SK-N-SH (cell line): ENCODE measurements around the gene GRIK1. TPM values are rescaled to one million over a fixed set of nuclear protein-coding genes. Genes with fewer than 3 reads are reported as not detected.

Experiments
- CTCF ChIA-PET: fragments of 300-600, 350-600 bp; formaldehyde crosslinking; extraction: SDS; loops from one replicate; lab custom pipeline; 2021; lab: Yijun Ruan, JAX
- POLR2A ChIA-PET: fragments of 350-600 bp; sonication (Branson Sonifier 250); formaldehyde crosslinking; extraction: SDS; loops from one replicate; lab custom pipeline; 2020; ENCODE audit warnings: antibody characterized with exemption, inconsistent platforms; lab: Yijun Ruan, JAX
- DNase-seq: peaks from one replicate; pipeline ENCODE4 v3.0.0; 2012
- H2AFZ ChIP-seq: fragments of 200-600 bp; sonication (generic); 2 replicates; pipeline ENCODE4 v1.8.1; 2016; ENCODE audit warnings: antibody characterized with exemption, mild to moderate bottlenecking, low read depth
- H3F3A ChIP-seq: fragments of 200-600 bp; sonication (generic); replicated peaks from 2 replicates; pipeline ENCODE3; 2016; ENCODE audit warnings: antibody characterized with exemption, mild to moderate bottlenecking; ENCODE audit not compliant: insufficient read depth
- H3K27ac ChIP-seq, 2 experiments: fragments of 200-500 bp in 1 of 2; fragments of 200-600 bp in 1 of 2; sonication (Bioruptor generic) in 1 of 2; sonication (generic), shearing (Covaris generic) in 1 of 2; 2 replicates each; pipeline versions ENCODE4 v1.5.1 to v1.6.1; 2014 to 2016; ENCODE audit warnings: low read depth in 2 of 2, inconsistent platforms in 1 of 2, low read length in 1 of 2, mild to moderate bottlenecking in 1 of 2, mixed read lengths in 1 of 2
- H3K27me3 ChIP-seq: fragments of 200-600 bp; sonication (generic), shearing (Covaris generic); 2 replicates; pipeline ENCODE4 v1.6.1; 2016; ENCODE audit warnings: mixed run types; ENCODE audit not compliant: insufficient read depth
- H3K36me3 ChIP-seq, 2 experiments: fragments of 200-500 bp in 1 of 2; fragments of 200-600 bp in 1 of 2; sonication (Bioruptor generic) in 1 of 2; sonication (generic) in 1 of 2; replicated peaks in 1 of 2; 2 replicates each; pipeline versions ENCODE3 to v1.5.1; 2014 to 2016; ENCODE audit warnings: low read length in 1 of 2, mild to moderate bottlenecking in 1 of 2; ENCODE audit not compliant: insufficient read depth in 2 of 2, control insufficient read depth in 1 of 2
- H3K4me1 ChIP-seq, 2 experiments: fragments of 200-500 bp in 1 of 2; fragments of 200-600 bp in 1 of 2; sonication (Bioruptor generic) in 1 of 2; sonication (generic), shearing (Covaris generic) in 1 of 2; 2 replicates each; pipeline versions ENCODE4 v1.5.1 to v1.6.1; 2014 to 2016; ENCODE audit warnings: low read depth in 1 of 2, low read length in 1 of 2, mixed run types in 1 of 2; ENCODE audit not compliant: insufficient read depth in 2 of 2, control insufficient read depth in 1 of 2
- H3K4me2 ChIP-seq: fragments of 200-600 bp; sonication (generic), shearing (Covaris generic); 2 replicates; pipeline ENCODE4 v1.6.1; 2017; ENCODE audit warnings: mixed run types
- H3K4me3 ChIP-seq, 2 experiments: fragments of 200-500 bp in 1 of 2; fragments of 200-600 bp in 1 of 2; sonication (Bioruptor generic) in 1 of 2; sonication (generic), shearing (Covaris generic) in 1 of 2; 2 replicates each; pipeline versions ENCODE4 v1.5.1 to v1.8.1; 2014 to 2016; ENCODE audit warnings: low read depth in 2 of 2, inconsistent platforms in 1 of 2, low read length in 1 of 2, mild to moderate bottlenecking in 1 of 2, mixed read lengths in 1 of 2, moderate library complexity in 1 of 2
- H3K79me2 ChIP-seq: fragments of 200-600 bp; sonication (generic); 2 replicates; pipeline ENCODE4 v1.8.1; 2017; ENCODE audit warnings: mild to moderate bottlenecking; ENCODE audit not compliant: insufficient read depth
- H3K9ac ChIP-seq: fragments of 200-600 bp; sonication (generic); 2 replicates; pipeline ENCODE4 v1.6.1; 2017; ENCODE audit warnings: mixed run types
- H3K9me2 ChIP-seq: fragments of 200-600 bp; sonication (generic); 2 replicates; pipeline ENCODE4 v1.6.1; 2017; ENCODE audit warnings: mixed run types
- H3K9me3 ChIP-seq: fragments of 200-600 bp; sonication (generic); 2 replicates; pipeline ENCODE4 v1.6.1; 2017; ENCODE audit warnings: mixed run types, mild to moderate bottlenecking, moderate library complexity
- H4K20me1 ChIP-seq: fragments of 200-600 bp; sonication (generic); 2 replicates; pipeline ENCODE4 v1.6.1; 2017; ENCODE audit warnings: mild to moderate bottlenecking, mixed run types; ENCODE audit not compliant: insufficient read depth
- CHD2 ChIP-seq: fragments of 150-350 bp; IDR thresholded peaks from 2 replicates; pipeline ENCODE4 v1.6.1; 2018; ENCODE audit warnings: low read length; ENCODE audit not compliant: partially characterized antibody
- EZH2phosphoT487 ChIP-seq: fragments of 200-600 bp; sonication (generic); IDR thresholded peaks from 2 replicates; pipeline ENCODE4 v1.6.1; 2017; ENCODE audit warnings: low read depth, mixed run types, mild to moderate bottlenecking, antibody characterized with exemption, moderate library complexity, borderline replicate concordance
- FOXJ3 ChIP-seq: sonication (generic); formaldehyde crosslinking; IDR thresholded peaks from 2 replicates; pipeline ENCODE4 v1.5.1; 2020; ENCODE audit warnings: mild to moderate bottlenecking, missing genetic modification reagents
- FOXM1 ChIP-seq: IDR thresholded peaks from 2 replicates; pipeline ENCODE4 v1.4.0; 2012; ENCODE audit warnings: low read depth, mild to moderate bottlenecking
- JUND ChIP-seq: IDR thresholded peaks from 2 replicates; pipeline ENCODE4 v1.4.0; 2012
- MEF2A ChIP-seq: IDR thresholded peaks from 2 replicates; pipeline ENCODE4 v1.4.0; 2012; ENCODE audit warnings: low read depth, borderline replicate concordance
- MXI1 ChIP-seq: IDR thresholded peaks from 2 replicates; pipeline ENCODE4 v1.6.1; 2012; ENCODE audit warnings: mild to moderate bottlenecking, low read depth, low read length, improper control_type of control experiment
- RAD21 ChIP-seq: IDR thresholded peaks from 2 replicates; pipeline ENCODE4 v1.6.1; 2012; ENCODE audit warnings: mild to moderate bottlenecking, low read length
- RCOR1 ChIP-seq: fragments of 150-350 bp; IDR thresholded peaks from 2 replicates; pipeline ENCODE4 v1.6.1; 2017; ENCODE audit warnings: antibody characterized with exemption, low read length
- RFX5 ChIP-seq: IDR thresholded peaks from 2 replicates; pipeline ENCODE4 v1.6.1; 2012; ENCODE audit warnings: mild to moderate bottlenecking, improper control_type of control experiment, low read length
- SIN3A ChIP-seq: IDR thresholded peaks from 2 replicates; pipeline ENCODE4 v1.6.1; 2012; ENCODE audit warnings: low read depth, mild to moderate bottlenecking, low read length, moderate library complexity, borderline replicate concordance
- TAF1 ChIP-seq: IDR thresholded peaks from 2 replicates; pipeline ENCODE4 v1.6.1; 2012; ENCODE audit warnings: low read depth, mild to moderate bottlenecking, low read length, moderate library complexity, borderline replicate concordance
- TEAD4 ChIP-seq: IDR thresholded peaks from 2 replicates; pipeline ENCODE4 v1.4.0; 2012; ENCODE audit warnings: mild to moderate bottlenecking, borderline replicate concordance; ENCODE audit not compliant: insufficient read depth
- WGBS: methylation state at CpG from one replicate; pipeline ENCODE4 v1.1.6; 2017; ENCODE audit warnings: low lambda C conversion rate; 5-methylcytosine and 5-hydroxymethylcytosine counted together
- polyA plus RNA-seq, 3 experiments: library from polyadenylated mRNA; depleted of rRNA; stranded (reverse); fragments of >200 nt; gene quantifications; 2 replicates each; pipeline ENCODE4 v1.2.3, GENCODE V29; 2012
- TF ChIP-seq, protein P1 (sequence below): IDR thresholded peaks from 2 replicates; pipeline ENCODE4 v1.4.0; 2012; ENCODE audit warnings: low read depth
- TF ChIP-seq, protein P2 (sequence below): IDR thresholded peaks from 2 replicates; pipeline ENCODE4 v1.4.0; 2012; ENCODE audit warnings: low read depth, borderline replicate concordance
- TF ChIP-seq, protein P3 (sequence below): fragments of 150-350 bp; IDR thresholded peaks from 2 replicates; pipeline ENCODE4 v1.6.1; 2016; ENCODE audit warnings: mild to moderate bottlenecking, low read depth, low read length
- TF ChIP-seq, protein P4 (sequence below): IDR thresholded peaks from 2 replicates; pipeline ENCODE4; 2012
- TF ChIP-seq, protein P5 (sequence below): fragments of 150-350 bp; IDR thresholded peaks from 2 replicates; pipeline ENCODE4 v1.6.1; 2017; ENCODE audit warnings: antibody characterized with exemption, low read length, low read depth, borderline replicate concordance

Gene GRIK1
- polyA plus RNA-seq, 1 of the 3 experiments (the other 2 are of a cell fraction) = not detected

DNA sequence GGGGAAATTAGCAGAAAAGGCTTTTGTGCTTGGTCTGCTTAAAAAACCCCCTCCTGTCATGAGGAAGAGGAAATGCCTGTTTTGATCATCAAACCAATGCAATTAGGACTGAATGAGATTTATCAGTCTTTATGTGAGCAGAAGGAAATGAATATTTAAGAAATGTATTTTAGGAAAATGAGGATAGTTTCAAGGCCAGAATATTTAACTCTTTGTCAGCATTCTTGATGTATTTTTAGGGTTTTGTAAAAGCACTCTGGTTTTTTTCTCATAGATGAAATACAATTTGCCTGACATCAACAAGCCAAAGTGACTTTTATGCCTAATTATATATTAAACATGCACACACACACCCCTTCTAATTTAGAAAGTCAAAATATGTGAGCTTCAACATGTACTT, 213.8 kb downstream of the GRIK1 start:
- no peak overlapping the region for H3K4me2 ChIP-seq
- no peaks in the 10 kb centered on the region; a peak in 1 of 4 replicates for H3K4me1 ChIP-seq
- no peak for DNase-seq
- no peaks in the 10 kb centered on the region for H3K79me2 ChIP-seq
- H2AFZ ChIP-seq = no peak overlapping the region
- H3K36me3 ChIP-seq = no peaks in the 10 kb centered on the region
- no peaks in the 10 kb centered on the region for H3F3A ChIP-seq
- no peaks in the 10 kb centered on the region for H3K9me2 ChIP-seq
- no peaks in the 10 kb centered on the region for H4K20me1 ChIP-seq
- ChIA-PET POLR2A (no interaction called here), CTCF (no interaction called here)
- H3K9me3 ChIP-seq = no peaks in the 10 kb centered on the region
- TF ChIP-seq MXI1 = no peak
- no peak for TF ChIP-seq FOXM1
- TF ChIP-seq JUND = no peak
- TF ChIP-seq, protein P1, sequence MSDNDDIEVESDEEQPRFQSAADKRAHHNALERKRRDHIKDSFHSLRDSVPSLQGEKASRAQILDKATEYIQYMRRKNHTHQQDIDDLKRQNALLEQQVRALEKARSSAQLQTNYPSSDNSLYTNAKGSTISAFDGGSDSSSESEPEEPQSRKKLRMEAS = no peak
- no peak for TF ChIP-seq RAD21
- TF ChIP-seq, protein P2, sequence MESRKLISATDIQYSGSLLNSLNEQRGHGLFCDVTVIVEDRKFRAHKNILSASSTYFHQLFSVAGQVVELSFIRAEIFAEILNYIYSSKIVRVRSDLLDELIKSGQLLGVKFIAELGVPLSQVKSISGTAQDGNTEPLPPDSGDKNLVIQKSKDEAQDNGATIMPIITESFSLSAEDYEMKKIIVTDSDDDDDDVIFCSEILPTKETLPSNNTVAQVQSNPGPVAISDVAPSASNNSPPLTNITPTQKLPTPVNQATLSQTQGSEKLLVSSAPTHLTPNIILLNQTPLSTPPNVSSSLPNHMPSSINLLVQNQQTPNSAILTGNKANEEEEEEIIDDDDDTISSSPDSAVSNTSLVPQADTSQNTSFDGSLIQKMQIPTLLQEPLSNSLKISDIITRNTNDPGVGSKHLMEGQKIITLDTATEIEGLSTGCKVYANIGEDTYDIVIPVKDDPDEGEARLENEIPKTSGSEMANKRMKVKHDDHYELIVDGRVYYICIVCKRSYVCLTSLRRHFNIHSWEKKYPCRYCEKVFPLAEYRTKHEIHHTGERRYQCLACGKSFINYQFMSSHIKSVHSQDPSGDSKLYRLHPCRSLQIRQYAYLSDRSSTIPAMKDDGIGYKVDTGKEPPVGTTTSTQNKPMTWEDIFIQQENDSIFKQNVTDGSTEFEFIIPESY = no peak
- TF ChIP-seq, protein P3, sequence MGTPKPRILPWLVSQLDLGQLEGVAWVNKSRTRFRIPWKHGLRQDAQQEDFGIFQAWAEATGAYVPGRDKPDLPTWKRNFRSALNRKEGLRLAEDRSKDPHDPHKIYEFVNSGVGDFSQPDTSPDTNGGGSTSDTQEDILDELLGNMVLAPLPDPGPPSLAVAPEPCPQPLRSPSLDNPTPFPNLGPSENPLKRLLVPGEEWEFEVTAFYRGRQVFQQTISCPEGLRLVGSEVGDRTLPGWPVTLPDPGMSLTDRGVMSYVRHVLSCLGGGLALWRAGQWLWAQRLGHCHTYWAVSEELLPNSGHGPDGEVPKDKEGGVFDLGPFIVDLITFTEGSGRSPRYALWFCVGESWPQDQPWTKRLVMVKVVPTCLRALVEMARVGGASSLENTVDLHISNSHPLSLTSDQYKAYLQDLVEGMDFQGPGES = no peak
- no peak for TF ChIP-seq MEF2A
- no peak for TF ChIP-seq CHD2
- TF ChIP-seq TAF1 = no peak
- TF ChIP-seq, protein P4, sequence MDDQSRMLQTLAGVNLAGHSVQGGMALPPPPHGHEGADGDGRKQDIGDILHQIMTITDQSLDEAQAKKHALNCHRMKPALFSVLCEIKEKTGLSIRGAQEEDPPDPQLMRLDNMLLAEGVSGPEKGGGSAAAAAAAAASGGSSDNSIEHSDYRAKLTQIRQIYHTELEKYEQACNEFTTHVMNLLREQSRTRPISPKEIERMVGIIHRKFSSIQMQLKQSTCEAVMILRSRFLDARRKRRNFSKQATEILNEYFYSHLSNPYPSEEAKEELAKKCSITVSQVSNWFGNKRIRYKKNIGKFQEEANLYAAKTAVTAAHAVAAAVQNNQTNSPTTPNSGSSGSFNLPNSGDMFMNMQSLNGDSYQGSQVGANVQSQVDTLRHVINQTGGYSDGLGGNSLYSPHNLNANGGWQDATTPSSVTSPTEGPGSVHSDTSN = no peak
- TF ChIP-seq SIN3A = no peak
- no peak overlapping the region for H3K27ac ChIP-seq
- no peak overlapping the region for H3K9ac ChIP-seq
- H3K27me3 ChIP-seq = no peaks in the 10 kb centered on the region
- H3K4me3 ChIP-seq = no peak overlapping the region

DNA sequence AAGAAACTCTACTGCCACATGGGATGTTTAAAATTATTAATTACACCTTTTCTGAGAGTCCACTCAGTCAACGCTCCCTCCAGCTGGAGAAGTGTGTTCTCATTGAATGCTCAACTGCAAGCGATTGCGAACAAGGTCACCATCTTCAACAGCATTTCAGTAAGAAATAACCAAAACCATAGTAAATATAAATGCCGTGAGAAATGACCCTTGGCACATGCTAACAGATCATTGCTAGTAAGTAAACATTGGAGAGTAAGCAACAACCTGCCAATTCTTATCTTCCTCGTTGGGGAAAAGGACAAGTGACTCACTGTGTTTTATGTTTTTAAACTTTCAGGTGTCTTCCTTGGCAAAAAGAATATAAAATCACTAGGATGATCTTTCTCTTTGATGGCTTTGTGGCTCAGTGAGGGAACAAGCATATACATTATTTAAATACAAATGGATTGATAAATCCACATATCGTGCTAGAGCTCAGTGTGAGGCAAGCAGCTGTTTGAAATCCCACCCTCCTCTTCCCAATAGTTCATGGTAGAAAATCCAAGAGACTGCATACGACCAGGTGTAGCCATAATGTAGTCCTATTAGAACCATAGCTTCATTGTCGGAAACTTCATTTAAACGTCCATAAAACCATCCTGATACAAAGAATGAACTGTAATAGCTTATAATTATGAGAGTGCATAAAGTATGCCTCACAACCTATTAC, 214.6 kb downstream of the GRIK1 start:
- ChIA-PET CTCF (no interaction called here), POLR2A (no interaction called here)
- TF ChIP-seq EZH2phosphoT487 = no peak
- TF ChIP-seq TAF1 = no peak
- TF ChIP-seq, protein P4 = no peak
- TF ChIP-seq RCOR1 = no peak
- TF ChIP-seq, protein P5, sequence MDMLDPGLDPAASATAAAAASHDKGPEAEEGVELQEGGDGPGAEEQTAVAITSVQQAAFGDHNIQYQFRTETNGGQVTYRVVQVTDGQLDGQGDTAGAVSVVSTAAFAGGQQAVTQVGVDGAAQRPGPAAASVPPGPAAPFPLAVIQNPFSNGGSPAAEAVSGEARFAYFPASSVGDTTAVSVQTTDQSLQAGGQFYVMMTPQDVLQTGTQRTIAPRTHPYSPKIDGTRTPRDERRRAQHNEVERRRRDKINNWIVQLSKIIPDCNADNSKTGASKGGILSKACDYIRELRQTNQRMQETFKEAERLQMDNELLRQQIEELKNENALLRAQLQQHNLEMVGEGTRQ = no peak
- no peak for TF ChIP-seq CHD2
- TF ChIP-seq TEAD4 = no peak
- TF ChIP-seq, protein P3 = no peak
- TF ChIP-seq MEF2A = no peak
- TF ChIP-seq FOXJ3 = no peak
- TF ChIP-seq RFX5 = no peak

More for the DNA sequence above, 214.6 kb downstream of the GRIK1 start:
- Histone ChIP-seq H3K36me3 (no peaks in the 10 kb centered on the region), H3K9me3 (no peaks in the 10 kb centered on the region), H4K20me1 (no peaks in the 10 kb centered on the region), H3K79me2 (no peaks in the 10 kb centered on the region), H3K4me2 (no peak overlapping the region), H3K27ac (no peak overlapping the region), H3K4me3 (no peak overlapping the region), H3K9ac (no peak overlapping the region), H3K4me1 (peaks cover 0 to 4% of the 10 kb centered on the region in 2 experiments; a peak in 2 of 4 replicates), H3K9me2 (no peaks in the 10 kb centered on the region), H2AFZ (no peak overlapping the region), H3F3A (no peaks in the 10 kb centered on the region), H3K27me3 (no peaks in the 10 kb centered on the region)
- whole genome bisulfite sequencing = 37% methylated on average over 9 of the region's 9 CpGs
- DNase-seq = no peak
